GM23338 (cell line): ENCODE results near the gene CCDC157. TPM values are rescaled to one million over a fixed set of nuclear protein-coding genes. Genes with fewer than 3 reads are reported as not detected.

Experiments used
- ATAC-seq: fragments of 200-7000 bp; cut with Tn5 transposase; 3 replicates; pipeline ENCODE4 v1.9.1; 2020
- DNase-seq: peaks from one replicate; pipeline ENCODE4 v3.0.0-alpha.2; 2015; ENCODE audit warnings: low spot score
- H2AFZ ChIP-seq: fragments of 200-600 bp; sonication (generic); 2 replicates; pipeline ENCODE4 v1.8.0; 2016; ENCODE audit warnings: antibody characterized with exemption, mild to moderate bottlenecking, moderate library complexity
- H3F3A ChIP-seq: fragments of 200-600 bp; sonication (generic); replicated peaks from 2 replicates; pipeline ENCODE4 v1.8.0; 2017; ENCODE audit warnings: antibody characterized with exemption, mixed run types, low read depth
- H3K27ac ChIP-seq: fragments of 200-600 bp; sonication (generic); 2 replicates; pipeline ENCODE4 v1.6.1; 2016; ENCODE audit warnings: low read depth
- H3K27me3 ChIP-seq: fragments of 200-600 bp; sonication (generic); 2 replicates; pipeline ENCODE4 v1.8.0; 2016; ENCODE audit warnings: mild to moderate bottlenecking, mixed run types, moderate library complexity; ENCODE audit not compliant: insufficient read depth
- H3K36me3 ChIP-seq: fragments of 200-600 bp; sonication (generic); 2 replicates; pipeline ENCODE4 v1.8.0; 2016; ENCODE audit warnings: mild to moderate bottlenecking; ENCODE audit not compliant: insufficient read depth
- H3K4me1 ChIP-seq: fragments of 200-600 bp; sonication (generic); 2 replicates; pipeline ENCODE4 v1.8.0; 2016; ENCODE audit warnings: mild to moderate bottlenecking, moderate library complexity; ENCODE audit not compliant: insufficient read depth
- H3K4me2 ChIP-seq: fragments of 200-600 bp; sonication (generic); 2 replicates; pipeline ENCODE4 v1.7.1; 2017; ENCODE audit warnings: mixed run types
- H3K4me3 ChIP-seq: fragments of 200-600 bp; sonication (generic); 2 replicates; pipeline ENCODE4 v1.6.1; 2016; ENCODE audit warnings: mixed run types
- H3K79me2 ChIP-seq: fragments of 200-600 bp; sonication (generic); replicated peaks from 2 replicates; pipeline ENCODE4 v1.8.0; 2017; ENCODE audit warnings: mild to moderate bottlenecking; ENCODE audit not compliant: insufficient read depth
- H3K9me2 ChIP-seq: fragments of 200-600 bp; sonication (generic); 2 replicates; pipeline ENCODE4 v1.8.0; 2017; ENCODE audit not compliant: insufficient read depth
- H4K20me1 ChIP-seq: fragments of 200-600 bp; sonication (generic); replicated peaks from 2 replicates; pipeline ENCODE4 v1.8.0; 2017; ENCODE audit warnings: mild to moderate bottlenecking; ENCODE audit not compliant: insufficient read depth
- H3K27ac Mint-ChIP-seq: 2 replicates; pipeline ENCODE4 v1.8.0; 2020; ENCODE audit warnings: inconsistent platforms, mild to moderate bottlenecking, moderate library complexity, mixed read lengths
- H3K27me3 Mint-ChIP-seq: 3 replicates; pipeline ENCODE4 v1.8.0; 2022; ENCODE audit warnings: low read depth, mild to moderate bottlenecking, moderate library complexity, mixed read lengths, inconsistent platforms; ENCODE audit not compliant: insufficient read depth, poor library complexity
- H3K36me3 Mint-ChIP-seq: 3 replicates; pipeline ENCODE4 v1.8.0; 2021; ENCODE audit warnings: low read depth, mild to moderate bottlenecking, inconsistent platforms, moderate library complexity, mixed read lengths
- H3K4me1 Mint-ChIP-seq: 3 replicates; pipeline ENCODE4 v1.8.0; 2020; ENCODE audit warnings: mild to moderate bottlenecking, inconsistent platforms, mixed read lengths
- H3K4me3 Mint-ChIP-seq: 3 replicates; pipeline ENCODE4 v1.8.0; 2021; ENCODE audit warnings: moderate library complexity, mild to moderate bottlenecking, inconsistent platforms, mixed read lengths
- H3K9me3 Mint-ChIP-seq: 3 replicates; pipeline ENCODE4 v1.8.0; 2020; ENCODE audit warnings: moderate library complexity, mild to moderate bottlenecking, inconsistent platforms, mixed read lengths
- CREB1 ChIP-seq: fragments of 250-450 bp; sonication (Bioruptor Pico); IDR thresholded peaks from 2 replicates; pipeline ENCODE4 v1.5.0; 2020; ENCODE audit warnings: low read depth, mild to moderate bottlenecking, moderate library complexity
- CTCF ChIP-seq, 2 experiments: fragments of 200-600 bp in 1 of 2; sonication (generic) in 1 of 2; conservative IDR thresholded peaks; 2 replicates each; pipeline versions ENCODE4 v1.5.1 to v1.6.1; 2016 to 2017; ENCODE audit warnings: antibody characterized with exemption in 2 of 2, low read depth in 2 of 2, mild to moderate bottlenecking in 2 of 2, moderate library complexity in 1 of 2
- ETS1 ChIP-seq: IDR thresholded peaks from 2 replicates; pipeline ENCODE4 v1.6.1; 2016; ENCODE audit warnings: antibody characterized with exemption
- EZH2 ChIP-seq: fragments of 200-600 bp; sonication (generic); IDR thresholded peaks from one replicate; pipeline ENCODE4 v1.8.0; 2017; ENCODE audit warnings: antibody characterized with exemption, mild to moderate bottlenecking, low read depth; ENCODE audit not compliant: unreplicated experiment
- JUNB ChIP-seq: IDR thresholded peaks from one replicate; pipeline ENCODE4 v1.6.1; 2016; ENCODE audit warnings: antibody characterized with exemption; ENCODE audit not compliant: unreplicated experiment
- NANOG ChIP-seq: IDR thresholded peaks from 2 replicates; pipeline ENCODE4 v1.6.1; 2016; ENCODE audit warnings: antibody characterized with exemption, borderline replicate concordance
- POLR2AphosphoS5 ChIP-seq: IDR thresholded peaks from 2 replicates; pipeline ENCODE4 v1.6.1; 2016; ENCODE audit warnings: antibody characterized with exemption, low read depth
- REST ChIP-seq: IDR thresholded peaks from one replicate; pipeline ENCODE4 v1.6.1; 2018; ENCODE audit warnings: antibody characterized with exemption; ENCODE audit not compliant: unreplicated experiment
- STAT1 ChIP-seq: IDR thresholded peaks from one replicate; pipeline ENCODE4 v1.6.1; 2016; ENCODE audit warnings: antibody characterized with exemption; ENCODE audit not compliant: unreplicated experiment
- ZNF114 ChIP-seq: fragments of 250-450 bp; sonication (Bioruptor Pico); IDR thresholded peaks from 2 replicates; pipeline ENCODE4 v1.5.0; 2020; ENCODE audit warnings: mild to moderate bottlenecking, moderate library complexity
- ZNF331 ChIP-seq: fragments of 250-450 bp; sonication (Bioruptor Pico); IDR thresholded peaks from 2 replicates; pipeline ENCODE4 v1.5.0; 2020; ENCODE audit warnings: low read depth, mild to moderate bottlenecking, moderate library complexity
- polyA plus RNA-seq: library from polyadenylated mRNA; unstranded; fragments of >200 nt; fragmentation: Nextera tagmentation; extraction: Ambion mirVana; gene quantifications from 2 replicates; pipeline ENCODE4 v1.2.1, GENCODE V29; 2016
- total RNA-seq: library from RNA; depleted of rRNA; stranded (reverse); fragments of >200 nt; shearing (Covaris generic); gene quantifications from 2 replicates; pipeline ENCODE4 v1.2.3, GENCODE V29; 2014

CCDC157 gene
- total and polyA plus RNA-seq, 2 experiments from 2014 or later, result 3.8 to 7.9 TPM

- Mint-ChIP-seq H3K4me1 (peaks cover 11% of the 10 kb centered on the region), H3K27me3 (peaks cover 4% of the 10 kb centered on the region), H3K9me3 (no peaks in the 10 kb centered on the region), H3K36me3 (no peaks in the 10 kb centered on the region), H3K27ac (no peak overlapping the region), H3K4me3 (no peak overlapping the region)
- Histone ChIP-seq H4K20me1 (peaks cover 3% of the 10 kb centered on the region), H3K27me3 (no peaks in the 10 kb centered on the region), H3K79me2 (no peaks in the 10 kb centered on the region), H3K9me2 (no peaks in the 10 kb centered on the region), H3F3A (no peaks in the 10 kb centered on the region), H3K4me1 (peaks cover 4% of the 10 kb centered on the region; the same call in 1 of the 2 replicates), H3K4me3 (no peak overlapping the region), H2AFZ (no peak overlapping the region), H3K36me3 (no peaks in the 10 kb centered on the region), H3K4me2 (no peak overlapping the region), H3K27ac (no peak overlapping the region)
- no peak for ATAC-seq
- no peak for DNase-seq
- no peak for TF ChIP-seq ZNF331
- TF ChIP-seq POLR2AphosphoS5, result no peak
- no peak for TF ChIP-seq NANOG
- TF ChIP-seq EZH2, result no peak
Observed at GRCh38 chr22:30307041-30307574, 49.7 kb upstream of the CCDC157 start.

GRCh38 chr22:30308093-30308492 lies 48.7 kb upstream of the CCDC157 start:
- no peaks in the 10 kb centered on the region for H3K27me3 ChIP-seq
- no peaks in the 10 kb centered on the region for H3K36me3 ChIP-seq
- H3K27me3 Mint-ChIP-seq, result peaks cover 3% of the 10 kb centered on the region
- DNase-seq (no peak), ATAC-seq (no peak)
- H3K4me1 ChIP-seq, result peaks cover 4% of the 10 kb centered on the region; the same call in 1 of the 2 replicates
- no peaks in the 10 kb centered on the region for H3F3A ChIP-seq
- no peak overlapping the region for H3K4me3 Mint-ChIP-seq
- H3K79me2 ChIP-seq, result no peaks in the 10 kb centered on the region
- H3K36me3 Mint-ChIP-seq, result no peaks in the 10 kb centered on the region
- H4K20me1 ChIP-seq, result peaks cover 3% of the 10 kb centered on the region
- no peak overlapping the region for H2AFZ ChIP-seq
- H3K9me2 ChIP-seq, result no peaks in the 10 kb centered on the region
- peaks cover 11% of the 10 kb centered on the region for H3K4me1 Mint-ChIP-seq
- no peak overlapping the region for H3K27ac ChIP-seq
- H3K27ac Mint-ChIP-seq, result no peak overlapping the region
- H3K9me3 Mint-ChIP-seq, result no peaks in the 10 kb centered on the region
- no peak overlapping the region for H3K4me3 ChIP-seq
- no peak overlapping the region for H3K4me2 ChIP-seq
- no peak for TF ChIP-seq JUNB
- TF ChIP-seq EZH2, result no peak
- TF ChIP-seq STAT1, result no peak
- no peak for TF ChIP-seq ZNF114
- TF ChIP-seq CREB1, result no peak
- no peak for TF ChIP-seq ZNF331
- TF ChIP-seq REST, result no peak
- no peak for TF ChIP-seq CTCF (conservative IDR thresholded peaks at IDR 0.05; ENCODE audit: low read depth in 2 of 2)
- TF ChIP-seq POLR2AphosphoS5, result no peak
- TF ChIP-seq ETS1, result no peak
